Activated naive CD8-positive, alpha-beta T cell (primary cell): ENCODE data around the gene MAGEB5.
"Not testable (repeated sequence)": the region's sequence is repeated elsewhere in the genome, so short reads cannot be mapped to it uniquely, and the experiment has no call there.

Experiments
- H3K27ac Mint-ChIP-seq: one replicate; pipeline ENCODE4 v1.8.0; 2021; ENCODE audit warnings: mixed read lengths
- H3K27me3 Mint-ChIP-seq: one replicate; pipeline ENCODE4 v1.8.0; 2021; ENCODE audit warnings: mixed read lengths
- H3K36me3 Mint-ChIP-seq: one replicate; pipeline ENCODE4 v1.8.0; 2021; ENCODE audit warnings: mixed read lengths
- H3K4me1 Mint-ChIP-seq: one replicate; pipeline ENCODE4 v1.8.0; 2021; ENCODE audit warnings: low read depth, mixed read lengths
- H3K4me3 Mint-ChIP-seq: one replicate; pipeline ENCODE4 v1.8.0; 2021; ENCODE audit warnings: mild to moderate bottlenecking, mixed read lengths
- H3K9me3 Mint-ChIP-seq: one replicate; pipeline ENCODE4 v1.8.0; 2021; ENCODE audit warnings: low read depth, mixed read lengths

Gene MAGEB5, protein sequence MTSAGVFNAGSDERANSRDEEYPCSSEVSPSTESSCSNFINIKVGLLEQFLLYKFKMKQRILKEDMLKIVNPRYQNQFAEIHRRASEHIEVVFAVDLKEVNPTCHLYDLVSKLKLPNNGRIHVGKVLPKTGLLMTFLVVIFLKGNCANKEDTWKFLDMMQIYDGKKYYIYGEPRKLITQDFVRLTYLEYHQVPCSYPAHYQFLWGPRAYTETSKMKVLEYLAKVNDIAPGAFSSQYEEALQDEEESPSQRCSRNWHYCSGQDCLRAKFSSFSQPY

DNA sequence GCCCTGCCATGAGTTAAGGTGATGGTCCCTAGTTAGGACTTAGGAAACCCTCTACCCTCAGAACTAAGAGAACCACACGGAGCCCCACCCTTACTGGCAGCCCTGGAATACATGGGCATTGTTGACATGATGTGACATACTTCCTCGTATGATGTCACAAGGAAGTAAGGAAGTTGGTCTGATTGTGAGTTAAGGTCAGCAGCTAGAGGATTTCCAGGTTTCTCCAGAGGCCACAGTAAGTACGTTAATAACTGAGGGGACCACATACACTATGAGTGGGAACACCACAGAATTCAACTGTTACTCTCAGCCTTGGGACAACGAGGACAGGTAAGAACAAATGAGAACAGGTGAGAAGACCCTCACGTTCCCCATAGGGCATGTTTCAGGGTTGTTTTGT is at the start of gene MAGEB5:
MAGEB5 (plus strand) TSS at position 301 of the 400 bp plus-strand sequence. CDS start 1,133 bp downstream, outside the sequence.
- Mint-ChIP-seq H3K9me3 (no peaks in the 10 kb centered on the region), H3K4me1 (no peaks in the 10 kb centered on the region), H3K4me3 (no peak within 1 kb of the TSS), H3K27ac (no peak within 1 kb of the TSS), H3K27me3 (no peaks in the 10 kb centered on the region), H3K36me3 (no peaks in the 10 kb centered on the region)

DNA sequence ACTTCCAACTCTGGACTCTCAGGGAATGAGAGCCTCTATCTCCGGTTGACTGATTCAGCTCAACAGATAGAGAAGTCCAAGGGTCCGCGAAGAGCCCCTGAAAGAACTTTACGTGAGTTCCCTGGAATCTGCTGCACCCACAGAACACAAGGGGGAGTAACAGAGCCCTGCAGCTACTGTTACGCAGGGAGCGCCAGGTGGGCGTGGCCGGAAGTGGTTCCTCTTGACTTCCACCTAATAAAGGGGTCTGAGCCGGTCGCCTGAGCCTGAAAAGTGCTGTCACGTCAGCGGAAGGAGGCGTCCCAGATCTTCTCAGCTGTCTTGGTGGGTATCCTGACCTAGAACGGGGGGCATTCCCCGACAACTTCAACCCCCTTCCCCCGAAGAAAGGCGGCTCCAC is 23.8 kb upstream of the MAGEB5 start, which contains the start of gene MAGEB6:
MAGEB6 (plus strand) TSS at position 237 of the 400 bp plus-strand sequence. CDS start 1,407 bp downstream, outside the sequence.
- H3K4me1 Mint-ChIP-seq, result no peaks in the 10 kb centered on the region
- H3K36me3 Mint-ChIP-seq, result no peaks in the 10 kb centered on the region
- no peaks in the 10 kb centered on the region for H3K9me3 Mint-ChIP-seq
- H3K27ac Mint-ChIP-seq, result no peak within 1 kb of the TSS
- H3K27me3 Mint-ChIP-seq, result no peaks in the 10 kb centered on the region
- no peak within 1 kb of the TSS for H3K4me3 Mint-ChIP-seq

DNA sequence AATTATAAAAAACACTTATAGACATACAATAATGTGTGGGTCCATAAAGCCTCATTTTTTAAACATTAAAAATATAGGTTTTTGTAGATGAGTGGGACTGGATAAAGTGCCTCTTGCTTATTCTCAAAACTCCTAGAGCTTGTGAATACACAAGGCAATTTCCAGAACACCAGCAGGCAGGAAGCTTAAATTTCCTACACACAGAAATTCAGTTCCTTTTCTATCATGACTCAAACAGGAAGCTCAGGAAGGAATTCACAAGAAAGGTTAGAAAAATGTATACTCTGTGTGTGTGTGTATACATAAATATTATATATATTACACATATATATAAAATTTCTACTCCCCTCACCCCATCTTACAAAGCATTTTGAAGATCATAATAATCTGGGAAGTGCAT is 12.4 kb upstream of the MAGEB5 start:
- Mint-ChIP-seq H3K27ac (no peak overlapping the region), H3K4me1 (no peaks in the 10 kb centered on the region), H3K4me3 (no peak overlapping the region), H3K36me3 (no peaks in the 10 kb centered on the region), H3K9me3 (no peaks in the 10 kb centered on the region), H3K27me3 (no peaks in the 10 kb centered on the region)

DNA sequence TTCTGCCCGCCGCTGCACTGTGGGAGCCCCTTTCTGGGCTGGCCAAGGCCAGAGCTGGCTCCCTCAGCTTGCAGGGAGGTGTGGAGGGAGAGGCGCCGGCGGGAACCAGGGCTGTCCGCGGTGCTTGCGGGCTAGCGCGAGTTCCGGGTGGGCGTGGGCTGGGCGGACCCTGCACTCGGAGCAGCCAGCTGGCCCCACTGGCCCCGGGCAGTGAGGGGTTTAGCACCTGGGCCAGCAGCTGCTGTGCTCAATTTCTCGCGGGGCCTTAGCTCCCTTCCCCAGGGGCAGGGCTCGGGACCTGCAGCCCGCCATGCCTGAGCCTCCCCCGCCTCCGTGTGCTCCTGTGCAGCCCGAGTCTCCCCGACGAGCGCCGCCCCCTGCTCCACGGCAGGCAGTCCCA is 11.3 kb upstream of the MAGEB5 start:
- H3K4me1 Mint-ChIP-seq, H3K4me3 Mint-ChIP-seq, H3K27me3 Mint-ChIP-seq, H3K9me3 Mint-ChIP-seq, H3K27ac Mint-ChIP-seq, H3K36me3 Mint-ChIP-seq: not testable (repeated sequence)

DNA sequence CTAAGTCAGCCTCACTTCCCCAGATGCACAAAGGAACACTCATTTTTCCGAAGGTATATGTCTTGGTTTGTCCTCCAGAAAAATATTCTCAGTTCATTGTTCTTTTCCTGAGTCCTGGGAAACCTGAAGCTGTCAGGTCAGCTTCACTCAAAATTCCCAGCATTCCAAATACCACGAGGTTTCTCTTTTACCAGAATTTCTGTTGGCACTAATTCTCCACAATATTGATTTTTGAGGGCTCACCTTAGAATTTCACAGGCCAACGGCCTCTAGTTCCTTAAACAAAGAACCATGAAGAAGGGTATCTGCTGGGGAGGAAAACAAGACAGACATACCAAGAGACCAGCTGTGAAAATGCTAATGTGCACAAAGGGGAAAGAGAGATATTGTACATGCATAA is 8.0 kb upstream of the MAGEB5 start:
- H3K9me3 Mint-ChIP-seq, result no peaks in the 10 kb centered on the region
- no peaks in the 10 kb centered on the region for H3K27me3 Mint-ChIP-seq
- no peaks in the 10 kb centered on the region for H3K4me1 Mint-ChIP-seq
- H3K36me3 Mint-ChIP-seq, result no peaks in the 10 kb centered on the region
- H3K4me3 Mint-ChIP-seq, result no peak overlapping the region
- H3K27ac Mint-ChIP-seq, result no peak overlapping the region

DNA sequence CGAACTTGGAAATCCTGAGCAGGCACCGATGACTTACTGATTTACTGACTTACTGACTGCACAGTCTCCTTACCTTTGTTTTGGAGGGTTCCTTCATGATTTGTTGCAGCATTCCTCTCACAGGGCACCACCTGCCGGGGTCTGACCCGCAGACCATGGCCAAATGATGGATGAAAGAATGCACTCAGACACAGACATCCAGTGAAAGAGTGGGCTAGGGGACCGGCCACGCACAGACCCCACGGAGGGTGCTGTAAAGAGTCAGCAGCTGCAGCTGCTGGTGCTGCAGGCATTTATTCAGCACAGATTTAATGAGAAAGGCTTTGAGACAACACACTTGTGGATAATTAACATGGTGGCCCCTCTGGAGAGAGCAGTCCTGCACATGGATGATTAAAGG is 3.4 kb downstream of the MAGEB5 start:
- no peaks in the 10 kb centered on the region for H3K9me3 Mint-ChIP-seq
- H3K4me1 Mint-ChIP-seq, result no peaks in the 10 kb centered on the region
- H3K4me3 Mint-ChIP-seq, result no peak overlapping the region
- H3K36me3 Mint-ChIP-seq, result no peaks in the 10 kb centered on the region
- H3K27me3 Mint-ChIP-seq, result no peaks in the 10 kb centered on the region
- H3K27ac Mint-ChIP-seq, result no peak overlapping the region

DNA sequence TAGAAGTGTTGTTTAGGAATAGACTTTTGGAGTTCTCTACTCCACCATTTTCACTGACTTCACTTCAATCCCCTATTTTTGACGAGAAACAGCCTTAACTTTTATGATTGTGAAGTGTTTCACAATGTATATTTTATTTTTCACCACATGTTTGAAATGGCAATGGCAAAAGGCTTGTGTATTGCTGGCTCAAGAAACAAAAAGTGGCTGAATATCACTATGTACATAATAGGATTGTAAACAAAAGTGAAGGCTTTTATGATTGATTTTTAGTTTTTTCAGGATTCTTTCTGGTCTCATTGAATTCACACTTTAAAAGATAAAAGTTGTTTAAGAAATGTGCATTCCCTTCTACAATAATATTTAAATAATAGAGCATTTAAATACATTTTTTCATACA is 18.2 kb downstream of the MAGEB5 start:
- Mint-ChIP-seq H3K36me3 (no peaks in the 10 kb centered on the region), H3K9me3 (no peaks in the 10 kb centered on the region), H3K27me3 (no peaks in the 10 kb centered on the region), H3K4me1 (no peaks in the 10 kb centered on the region), H3K27ac (no peak overlapping the region), H3K4me3 (no peak overlapping the region)

DNA sequence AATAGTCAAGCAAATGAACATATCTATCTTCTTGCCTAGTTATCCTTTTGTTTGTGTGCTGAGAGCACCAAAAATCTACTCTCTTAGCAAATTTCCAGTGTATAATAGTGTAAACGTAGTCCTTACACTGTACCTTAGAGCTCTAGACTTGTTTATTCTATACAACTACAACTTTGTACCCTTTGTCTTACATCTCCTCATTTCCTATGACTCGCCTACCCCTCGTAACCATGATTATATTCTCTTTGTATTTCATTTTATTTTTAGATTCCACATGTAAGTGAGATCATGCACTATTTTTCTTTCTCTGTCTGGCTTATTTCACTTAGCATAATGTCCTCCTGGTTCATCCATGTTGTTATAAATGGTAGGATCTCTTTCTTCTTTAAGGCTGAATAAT is 37.6 kb downstream of the MAGEB5 start:
- no peak overlapping the region for H3K4me3 Mint-ChIP-seq
- no peaks in the 10 kb centered on the region for H3K27me3 Mint-ChIP-seq
- no peaks in the 10 kb centered on the region for H3K4me1 Mint-ChIP-seq
- H3K36me3 Mint-ChIP-seq, result no peaks in the 10 kb centered on the region
- H3K9me3 Mint-ChIP-seq, result no peaks in the 10 kb centered on the region
- H3K27ac Mint-ChIP-seq, result no peak overlapping the region

DNA sequence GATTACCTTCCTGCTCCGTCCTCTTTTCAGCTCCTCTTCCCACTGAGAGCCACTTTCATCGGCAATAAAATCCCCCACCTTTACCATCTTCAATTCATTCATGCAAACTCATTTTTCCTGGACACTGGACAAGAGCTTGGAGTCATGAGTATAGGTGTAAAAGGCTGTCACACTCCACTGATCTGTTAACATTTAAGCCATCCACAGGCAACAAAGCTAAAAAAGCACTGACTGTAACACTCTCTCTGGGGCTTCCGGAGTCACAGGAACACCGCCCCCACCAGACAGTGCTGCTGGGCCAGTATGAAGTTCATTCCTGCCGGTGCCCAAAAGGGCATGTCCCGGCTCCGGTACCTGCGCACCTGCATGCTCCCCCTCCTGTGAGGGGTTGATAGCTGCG is 38.5 kb downstream of the MAGEB5 start:
- no peaks in the 10 kb centered on the region for H3K27me3 Mint-ChIP-seq
- H3K36me3 Mint-ChIP-seq, result no peaks in the 10 kb centered on the region
- H3K27ac Mint-ChIP-seq, result no peak overlapping the region
- H3K4me1 Mint-ChIP-seq, result no peaks in the 10 kb centered on the region
- H3K4me3 Mint-ChIP-seq, result no peak overlapping the region
- no peaks in the 10 kb centered on the region for H3K9me3 Mint-ChIP-seq

DNA sequence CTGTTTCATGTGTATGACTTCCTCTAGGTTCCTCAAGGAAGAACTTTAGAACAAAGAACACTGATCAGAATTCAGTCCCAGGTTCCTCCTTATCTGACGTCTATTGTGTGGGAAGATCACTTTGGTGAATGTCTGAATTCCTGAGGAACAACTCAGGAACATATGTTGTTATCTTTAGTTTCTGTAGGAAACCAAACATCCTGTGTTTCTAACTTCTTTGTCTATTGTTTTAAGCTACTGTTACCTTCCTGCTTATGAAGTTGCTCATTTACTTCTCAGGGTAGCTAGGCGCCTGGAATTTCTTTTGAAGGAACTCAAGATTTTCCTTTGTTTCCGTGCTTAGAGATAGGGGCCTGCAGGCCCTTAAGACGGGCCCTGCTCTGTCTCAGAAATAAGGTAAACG is 46.2 kb downstream of the MAGEB5 start:
- Mint-ChIP-seq H3K9me3 (no peaks in the 10 kb centered on the region), H3K4me1 (no peaks in the 10 kb centered on the region), H3K27me3 (no peaks in the 10 kb centered on the region), H3K4me3 (no peak overlapping the region), H3K36me3 (no peaks in the 10 kb centered on the region), H3K27ac (no peak overlapping the region)
